KG1 (cell line): Measurements from ENCODE around the gene THAP2.
"Not testable (repeated sequence)": the region's sequence is repeated elsewhere in the genome, so short reads cannot be mapped to it uniquely, and the experiment has no call there.

Experiments
- DNase-seq: peaks from one replicate; lab custom pipeline; 2025; lab: John Stamatoyannopoulos, UW

The THAP2 gene

GRCh38 chr12:71662849-71663560 is 1.1 kb upstream of the THAP2 start:
- peak; percentile 36 for DNase-seq

DNA sequence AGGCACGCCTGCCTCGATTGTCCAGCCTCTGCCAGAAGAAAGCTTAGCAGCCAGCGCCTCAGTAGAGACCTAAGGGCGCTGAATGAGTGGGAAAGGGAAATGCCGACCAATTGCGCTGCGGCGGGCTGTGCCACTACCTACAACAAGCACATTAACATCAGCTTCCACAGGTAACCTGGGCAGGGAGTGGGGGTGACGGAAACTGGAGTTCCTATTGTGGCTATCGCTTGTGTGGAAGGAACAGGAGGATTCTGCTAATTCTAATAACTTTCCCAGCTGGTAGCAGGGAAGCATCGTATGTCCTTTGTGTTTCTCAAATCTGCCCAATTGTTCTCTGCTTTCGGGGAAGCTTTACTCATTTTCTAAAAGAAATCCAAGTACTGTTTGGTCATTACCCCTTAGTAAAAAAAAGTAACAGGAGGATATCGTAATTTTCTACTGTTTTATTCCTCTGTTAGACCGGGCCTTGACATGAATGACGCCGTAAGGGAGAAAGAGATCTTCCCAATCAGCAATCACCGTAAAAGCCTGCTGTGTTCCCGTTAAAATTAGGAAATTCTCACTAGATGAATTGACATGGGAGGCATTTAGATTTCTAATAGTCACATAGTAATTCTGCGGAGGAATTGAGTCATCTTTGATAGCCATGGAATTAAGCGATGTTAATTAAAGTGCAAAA is 449 bp downstream of the THAP2 start:
- DNase-seq = no peak

GRCh38 chr12:71665090-71665463 is 976 bp downstream of the THAP2 start:
- no peak for DNase-seq

GRCh38 chr12:71666259-71666658 is 2.2 kb downstream of the THAP2 start:
- DNase-seq = no peak

DNA sequence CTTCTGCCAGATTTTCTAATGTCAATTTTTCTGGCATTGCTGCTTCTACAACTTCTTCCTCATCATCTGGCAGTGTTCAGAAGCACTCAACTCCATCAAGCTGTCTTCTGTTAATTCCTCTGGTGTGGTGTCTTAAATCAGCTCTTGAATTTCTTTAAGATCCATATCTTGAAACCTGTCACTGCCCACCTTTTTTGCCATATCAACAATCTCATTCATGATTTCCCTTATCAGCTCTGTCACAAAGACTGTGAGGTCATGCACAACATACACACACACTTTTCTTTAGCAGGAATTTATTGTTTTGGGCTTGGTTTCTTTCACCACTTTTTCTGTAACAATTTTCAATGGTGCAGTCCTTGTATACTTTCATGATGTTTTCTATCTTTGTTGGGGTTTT is 7.2 kb downstream of the THAP2 start:
- DNase-seq = no peak

GRCh38 chr12:71671816-71672215 is 7.7 kb downstream of the THAP2 start:
- DNase-seq = no peak

DNA sequence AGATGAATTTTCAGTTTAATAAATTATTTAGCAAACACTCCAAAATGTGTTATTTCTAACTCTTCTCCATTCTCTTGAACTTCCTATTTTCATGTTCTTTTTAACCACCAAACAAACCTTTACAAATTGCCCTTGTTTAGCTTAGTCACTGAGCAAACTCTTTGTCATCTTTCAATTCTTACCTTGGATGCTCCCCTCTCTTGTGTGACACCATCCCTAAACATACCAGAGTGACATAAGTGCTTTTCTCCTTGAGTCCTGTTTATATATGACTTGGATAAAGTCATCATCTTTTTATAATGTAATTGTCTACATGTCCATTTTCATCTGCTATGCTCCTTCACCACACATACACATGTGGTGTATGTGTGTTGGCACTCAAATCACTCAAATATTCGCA is 18.4 kb downstream of the THAP2 start:
- no peak for DNase-seq

- DNase-seq = no peak
Observed at GRCh38 chr12:71683633-71684032, 19.5 kb downstream of the THAP2 start.

- no peak for DNase-seq
Observed at GRCh38 chr12:71684081-71684480, 20.0 kb downstream of the THAP2 start.

GRCh38 chr12:71685312-71685906 is 21.3 kb downstream of the THAP2 start:
- no peak for DNase-seq

DNA sequence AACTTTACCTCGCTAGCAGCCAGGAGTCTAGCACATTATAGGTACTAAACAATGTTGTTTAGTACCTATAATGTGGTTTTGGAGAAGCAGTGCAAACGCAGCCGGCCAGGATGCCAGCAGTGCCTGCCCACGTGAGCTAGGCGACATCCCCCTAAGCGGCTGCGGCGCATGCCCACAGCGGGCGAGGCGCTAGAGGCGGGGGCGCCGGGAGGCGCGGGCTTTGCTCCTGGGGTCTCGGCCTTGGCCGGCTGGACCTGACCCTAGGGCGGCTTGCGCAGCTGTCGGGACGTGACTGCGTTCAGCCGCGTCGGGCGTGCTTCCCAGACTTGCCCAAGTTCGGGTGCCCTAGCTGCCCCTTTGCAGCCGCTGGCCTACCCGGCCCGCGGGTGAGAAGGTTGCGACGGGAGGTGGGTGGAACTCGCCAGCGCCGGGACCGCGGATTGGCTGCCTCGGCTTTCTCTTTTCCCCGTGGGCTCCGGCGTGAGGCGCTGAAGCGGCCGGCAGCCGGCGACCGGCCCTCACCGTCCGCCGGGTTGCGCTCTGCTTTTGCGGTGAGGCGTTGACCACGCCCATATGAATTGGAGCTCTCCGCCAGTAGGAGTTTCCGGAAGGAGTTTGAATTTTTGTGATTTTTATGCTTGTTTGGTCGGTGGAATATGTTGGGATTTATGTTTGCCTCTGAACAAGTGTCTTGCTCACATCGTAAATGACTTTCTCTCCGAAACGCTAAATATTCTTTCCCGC is 22.0 kb downstream of the THAP2 start, which contains the start of gene TMEM19:
TMEM19 (plus strand) TSS at position 169 of the 744 bp plus-strand sequence. CDS start 599 bp downstream, outside the sequence.
- DNase-seq = peak; percentile 89

DNA sequence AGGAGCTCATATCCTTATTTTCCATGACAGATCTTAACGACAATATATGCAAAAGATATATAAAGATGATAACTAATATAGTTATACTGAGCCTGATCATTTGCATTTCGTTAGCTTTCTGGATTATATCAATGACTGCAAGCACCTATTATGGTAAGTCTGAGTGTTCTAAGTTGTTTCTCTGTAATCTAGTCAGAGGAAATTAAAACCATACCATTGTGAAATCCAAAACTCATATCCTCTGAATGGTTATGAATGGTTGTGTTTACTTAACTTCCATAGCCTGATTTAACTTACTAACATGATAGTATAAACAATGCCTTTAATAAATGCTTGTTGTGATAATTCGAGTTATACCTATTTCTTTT is 22.5 kb downstream of the THAP2 start:
- DNase-seq = no peak

- DNase-seq = not testable (repeated sequence)
Observed at GRCh38 chr12:71687172-71687571, 23.1 kb downstream of the THAP2 start.

DNA sequence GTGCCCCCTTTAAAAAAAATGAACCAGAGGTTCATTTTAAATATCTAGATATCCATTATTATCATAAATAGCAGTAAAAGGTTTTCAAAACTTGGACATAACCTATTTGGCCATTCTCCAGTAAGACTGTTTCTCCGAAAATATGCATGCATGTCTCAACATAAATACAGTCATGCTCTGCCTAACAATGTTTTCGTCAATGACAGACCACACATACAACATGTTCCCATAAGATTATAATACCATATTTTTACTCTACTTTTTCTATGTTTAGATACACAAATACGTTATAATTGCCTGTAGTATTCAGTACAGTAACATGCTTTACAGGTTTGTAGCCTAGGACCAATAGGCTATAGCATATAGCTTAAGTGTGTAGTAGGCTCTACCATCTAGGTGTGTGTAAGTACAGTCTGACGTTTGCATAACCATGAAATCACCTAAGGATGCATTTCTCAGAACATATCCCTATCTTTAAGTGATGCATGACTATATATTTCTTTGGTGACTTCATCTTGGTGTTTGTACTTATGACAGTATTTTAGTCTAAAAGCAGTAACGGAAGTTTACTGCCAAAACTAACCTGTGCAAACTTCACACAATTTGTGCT is 25.0 kb downstream of the THAP2 start:
- DNase-seq = no peak

DNA sequence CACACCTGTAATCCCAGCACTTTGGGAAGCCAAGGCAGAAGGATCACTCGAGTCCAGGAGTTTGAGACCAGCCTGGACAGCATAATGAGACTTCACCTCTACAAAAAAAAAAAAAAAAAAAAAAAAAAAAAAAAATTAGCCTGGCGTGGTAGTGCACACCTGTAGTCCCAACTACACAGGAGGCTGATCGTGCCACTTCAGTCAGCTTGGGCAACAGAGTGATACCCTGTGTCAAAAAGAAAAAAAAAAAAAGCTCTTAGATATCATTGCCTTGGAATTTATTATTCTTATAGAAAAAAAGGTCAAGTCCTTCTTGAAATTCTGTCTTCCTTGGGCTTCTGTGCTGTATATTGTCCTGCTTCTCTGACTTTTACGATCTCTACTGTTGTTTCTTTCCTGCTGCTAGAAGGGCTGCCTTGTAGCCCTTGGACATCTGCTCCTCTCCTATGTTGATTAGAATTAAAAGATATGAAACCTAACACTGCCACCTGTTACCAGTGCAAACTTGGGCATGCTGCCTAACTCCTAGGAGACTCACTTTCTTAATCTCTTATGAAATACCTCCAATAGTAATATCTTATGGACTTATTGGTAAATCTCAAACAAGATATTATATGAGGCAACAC is 27.5 kb downstream of the THAP2 start:
- DNase-seq = no peak

GRCh38 chr12:71693126-71693525 is 29.0 kb downstream of the THAP2 start:
- no peak for DNase-seq

DNA sequence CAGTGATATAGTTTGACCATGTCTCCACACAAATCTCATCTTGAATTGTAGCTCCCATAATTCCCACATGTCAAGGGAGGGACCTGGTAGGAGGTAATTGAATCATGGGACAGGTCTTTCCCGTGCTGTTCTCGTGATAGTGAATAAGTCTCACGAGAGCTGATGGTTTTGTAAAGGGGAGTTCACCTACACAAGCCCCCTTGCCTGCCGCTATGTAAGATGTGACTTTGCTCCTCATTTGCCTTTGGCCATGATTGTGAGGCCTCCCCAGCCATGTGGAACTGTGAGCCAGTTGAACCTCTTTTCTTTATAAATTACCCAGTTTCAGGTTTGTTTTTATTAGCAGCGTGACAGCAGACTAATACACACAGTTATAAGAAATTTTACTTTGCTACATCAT is 29.6 kb downstream of the THAP2 start:
- DNase-seq = not testable (repeated sequence)

GRCh38 chr12:71694099-71694820 is 30.2 kb downstream of the THAP2 start:
- DNase-seq = no peak

DNA sequence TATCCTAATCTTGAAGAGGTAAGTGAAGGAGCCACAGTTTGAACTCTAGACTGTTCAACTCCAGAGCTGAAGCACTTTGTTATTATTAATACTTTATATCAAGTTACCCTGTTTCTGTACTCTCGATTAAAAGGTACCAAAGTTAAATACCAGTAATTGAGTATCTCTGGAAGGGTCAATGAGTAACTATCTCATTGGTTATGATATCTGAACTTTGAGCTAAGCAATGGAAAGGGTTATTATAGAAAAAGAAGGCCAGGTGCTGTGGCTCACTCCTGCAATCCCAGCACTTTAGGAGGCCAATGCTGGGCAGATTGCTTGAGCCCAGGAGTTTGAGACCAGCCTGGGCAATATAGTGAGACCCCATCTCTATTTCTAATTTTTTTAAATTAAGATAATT is 31.7 kb downstream of the THAP2 start:
- no peak for DNase-seq

DNA sequence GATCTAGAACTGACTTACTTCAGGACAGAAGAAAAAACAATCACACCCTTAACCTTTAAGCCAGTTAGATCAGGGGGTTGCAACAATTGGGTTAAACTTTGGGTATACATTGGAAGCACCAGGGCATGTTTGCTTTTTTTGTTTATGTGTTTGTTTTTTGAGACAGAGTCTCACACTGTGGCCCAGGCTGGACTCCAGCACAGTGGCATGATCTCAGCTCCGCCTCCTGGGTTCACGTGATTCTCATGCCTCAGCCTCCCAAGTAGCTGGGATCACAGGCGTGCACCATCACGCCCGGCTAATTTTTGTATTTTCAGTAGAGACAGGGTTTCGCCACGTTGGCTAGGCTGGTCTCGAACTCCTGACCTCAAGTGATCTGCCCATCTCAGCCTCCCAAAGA is 38.1 kb downstream of the THAP2 start:
- DNase-seq = not testable (repeated sequence)

- DNase-seq = no peak
Observed at GRCh38 chr12:71702590-71702989, 38.5 kb downstream of the THAP2 start.
